ENCODE data around the gene WDR5.

The WDR5 gene

GRCh38 chr9:134132208-134132870 is 3.5 kb upstream of the WDR5 start:
- DNase-seq = no peak

- no peak for DNase-seq
Observed at GRCh38 chr9:134134949-134135342, 936 bp upstream of the WDR5 start.

- DNase-seq = peak; percentile 8
Observed at GRCh38 chr9:134136118-134136995, 475 bp downstream of the WDR5 start.

GRCh38 chr9:134136996-134137299 is 1.1 kb downstream of the WDR5 start:
- DNase-seq = no peak

GRCh38 chr9:134138292-134138691 is 2.4 kb downstream of the WDR5 start:
- no peak for DNase-seq

GRCh38 chr9:134139081-134139480 is 3.2 kb downstream of the WDR5 start:
- DNase-seq = no peak

GRCh38 chr9:134141906-134142305 is 6.0 kb downstream of the WDR5 start:
- no peak for DNase-seq

GRCh38 chr9:134144801-134145200 is 8.9 kb downstream of the WDR5 start:
- DNase-seq = no peak

- no peak for DNase-seq
Observed at GRCh38 chr9:134145262-134145661, 9.4 kb downstream of the WDR5 start.

GRCh38 chr9:134146774-134147493 is 11.1 kb downstream of the WDR5 start:
- DNase-seq = no peak

GRCh38 chr9:134149380-134149779 is 13.5 kb downstream of the WDR5 start:
- no peak for DNase-seq

- DNase-seq = no peak
Observed at GRCh38 chr9:134150557-134151214, 14.8 kb downstream of the WDR5 start.

- DNase-seq = no peak
Observed at GRCh38 chr9:134152022-134152448, 16.2 kb downstream of the WDR5 start.

GRCh38 chr9:134152488-134152887 is 16.6 kb downstream of the WDR5 start:
- DNase-seq = no peak

GRCh38 chr9:134153450-134153849 is 17.6 kb downstream of the WDR5 start:
- DNase-seq = no peak

GRCh38 chr9:134154262-134154701 is 18.4 kb downstream of the WDR5 start:
- DNase-seq = no peak

- no peak for DNase-seq
Observed at GRCh38 chr9:134155812-134156377, 20.0 kb downstream of the WDR5 start.

GRCh38 chr9:134156564-134157377 is 20.9 kb downstream of the WDR5 start:
- DNase-seq = no peak

- no peak for DNase-seq
Observed at GRCh38 chr9:134157378-134157885, 21.6 kb downstream of the WDR5 start.

GRCh38 chr9:134158242-134158641 is 22.4 kb downstream of the WDR5 start:
- DNase-seq = no peak

GRCh38 chr9:134158753-134159392 is 23.0 kb downstream of the WDR5 start:
- DNase-seq = no peak

Measured in NCI-H1105 (cell line).